Ureter (tissue), 1 donor: Measurements from ENCODE around the gene ANAPC16. TPM values are rescaled to one million over a fixed set of nuclear protein-coding genes. Genes with fewer than 3 reads are reported as not detected.
"Not testable (repeated sequence)": the region's sequence is repeated elsewhere in the genome, so short reads cannot be mapped to it uniquely, and the experiment has no call there.

Experiments
- DNase-seq: peaks from one replicate; pipeline ENCODE4 v3.0.0-alpha.2; 2020; ENCODE audit warnings: low spot score
- total RNA-seq: library from RNA; stranded (reverse); gene quantifications from one replicate; pipeline ENCODE4 v1.2.4, GENCODE V29; 2023
- donor health status: DM: yes; HTN: yes; CAD: no.

Gene ANAPC16
- total RNA-seq, 1 donor from 2014 or later = 134 TPM

- peak; percentile 70 for DNase-seq
Measured at GRCh38 chr10:72243822-72244437, 28.1 kb downstream of the ANAPC16 start.

DNA sequence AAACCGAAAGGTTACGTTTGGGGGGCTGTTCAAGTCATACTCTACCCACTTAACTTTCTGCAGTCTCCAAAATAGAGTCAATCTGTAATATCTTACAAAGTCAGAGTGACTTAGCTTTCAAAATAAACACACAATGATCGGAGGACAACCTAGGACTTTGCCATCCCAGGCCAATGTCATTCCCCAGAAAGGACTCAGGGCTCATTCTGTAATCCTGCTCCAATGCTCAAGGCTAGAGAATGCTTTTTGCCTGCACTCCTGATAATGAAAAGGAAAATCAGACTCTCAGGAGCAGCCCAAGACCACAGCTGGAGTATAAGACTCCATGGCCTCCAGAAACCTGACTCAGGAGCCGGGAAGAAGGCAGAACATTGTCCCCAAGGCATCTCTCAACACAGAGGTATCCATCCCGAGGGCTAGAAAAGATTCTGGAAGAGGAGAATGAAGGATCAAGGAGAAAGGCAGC lies 28.8 kb downstream of the ANAPC16 start:
- DNase-seq = no peak

DNA sequence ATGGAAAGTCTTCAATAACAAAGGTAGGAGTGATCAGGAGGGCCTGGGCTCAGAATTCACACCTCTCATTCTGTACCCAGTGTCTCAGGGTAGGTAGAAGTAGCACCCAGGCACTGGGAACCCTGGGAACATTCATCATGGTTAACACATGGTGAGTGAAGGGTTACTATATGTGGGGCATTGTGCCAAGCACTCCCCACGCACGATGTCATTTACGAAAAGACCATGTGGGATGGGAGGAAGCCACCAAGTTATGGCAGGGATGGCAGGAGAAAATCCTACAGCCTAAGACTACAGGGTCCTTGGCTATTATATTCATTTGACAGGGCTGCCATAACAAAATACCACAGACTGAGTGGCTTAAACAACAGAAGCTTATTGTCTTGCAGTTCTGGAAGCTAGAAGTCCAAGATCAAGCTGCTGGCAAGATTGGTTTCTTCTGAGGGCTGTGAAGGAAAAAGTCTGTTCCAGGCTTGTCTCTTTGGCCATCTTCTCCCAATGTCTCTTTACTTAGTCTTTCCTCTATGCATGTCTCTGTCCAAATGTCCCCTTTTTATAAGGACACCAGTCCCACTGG lies 30.2 kb downstream of the ANAPC16 start:
- DNase-seq = no peak

DNA sequence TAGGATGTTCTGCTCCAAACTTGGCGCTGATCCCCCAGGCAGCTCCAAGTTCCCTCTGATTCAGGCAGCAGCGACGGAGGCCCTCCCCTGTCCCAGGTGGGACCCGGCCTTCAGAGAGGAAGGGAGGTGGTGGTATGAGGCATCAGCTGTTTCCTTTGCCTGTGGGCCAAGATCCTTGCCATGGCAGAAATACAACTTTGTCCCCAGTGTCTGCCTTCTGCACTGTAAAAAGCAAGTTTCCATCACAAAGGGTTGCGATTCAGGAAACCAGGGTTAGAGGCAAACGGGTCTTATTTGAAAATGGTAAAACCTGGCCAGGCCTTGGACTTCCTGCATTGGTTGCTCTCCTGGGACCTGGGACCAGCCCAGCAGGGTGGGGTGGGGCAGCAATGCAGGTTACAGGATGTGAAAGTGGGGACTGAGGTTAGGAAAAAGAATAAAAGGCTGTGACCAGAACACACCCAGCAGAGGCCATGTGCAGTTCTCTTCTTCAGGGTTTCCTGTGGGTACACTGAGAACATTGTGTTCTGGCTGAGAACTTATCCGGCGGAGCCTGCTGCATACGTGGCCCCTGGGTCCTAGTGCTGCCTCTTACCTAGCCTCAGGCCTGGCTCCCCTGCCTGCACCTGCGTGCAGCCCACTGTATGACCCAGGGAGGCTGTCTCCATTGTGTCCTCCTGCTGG lies 32.8 kb downstream of the ANAPC16 start:
- peak; percentile 89 for DNase-seq

DNA sequence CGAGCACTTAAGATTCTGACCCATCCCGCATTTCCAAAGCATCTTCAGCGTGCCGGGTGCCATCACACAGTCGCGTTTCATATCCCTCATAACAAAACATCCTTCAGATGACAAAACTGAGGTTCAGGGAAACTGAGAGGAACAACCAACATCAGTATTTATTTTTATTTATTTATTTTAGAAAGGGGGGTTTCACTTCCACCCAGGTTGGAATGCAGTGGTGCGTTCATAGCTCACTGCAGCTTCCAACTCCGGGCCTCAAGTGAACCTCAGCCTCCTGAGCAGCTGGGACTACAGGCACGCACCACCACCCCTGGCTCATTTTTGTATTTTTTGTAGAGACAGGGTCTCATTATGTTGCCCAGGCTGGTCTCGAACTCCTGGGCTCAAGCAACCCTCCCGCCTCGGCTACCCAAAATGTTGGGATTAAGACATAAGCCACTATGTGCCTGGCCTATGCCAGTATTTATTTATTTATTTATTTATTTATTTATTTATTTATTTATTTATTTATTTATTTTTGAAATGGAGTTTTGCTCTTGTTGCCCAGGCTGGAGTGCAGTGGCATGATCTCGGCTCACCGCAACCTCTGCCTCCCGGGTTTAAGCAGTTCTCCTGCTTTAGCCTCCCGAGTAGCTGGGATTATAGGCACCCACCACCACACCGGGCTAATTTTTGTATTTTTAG lies 33.5 kb downstream of the ANAPC16 start:
- not testable (repeated sequence) for DNase-seq

DNA sequence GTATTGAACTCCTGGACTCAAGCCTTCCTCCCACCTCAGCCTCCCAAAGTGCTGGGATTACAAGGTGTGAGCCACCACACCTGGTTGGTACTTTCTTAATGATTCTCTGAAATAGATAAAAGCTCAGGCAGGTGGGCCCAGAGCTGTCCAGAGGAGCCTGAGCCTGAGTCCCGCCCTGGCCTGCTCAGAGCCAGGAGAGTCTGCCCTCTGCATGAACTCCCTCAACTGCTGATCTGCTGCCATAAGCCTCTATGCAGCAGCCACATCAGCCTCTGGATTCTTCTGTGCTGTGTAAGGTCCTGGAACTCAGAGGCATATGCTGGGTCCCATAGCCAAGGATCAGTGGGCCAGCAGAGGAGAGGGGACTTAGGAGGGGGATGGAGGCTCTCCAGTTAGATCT lies 34.9 kb downstream of the ANAPC16 start:
- no peak for DNase-seq

GRCh38 chr10:72251635-72252034 lies 35.8 kb downstream of the ANAPC16 start:
- no peak for DNase-seq

GRCh38 chr10:72252972-72253371 lies 37.2 kb downstream of the ANAPC16 start:
- no peak for DNase-seq

GRCh38 chr10:72253578-72253977 lies 37.8 kb downstream of the ANAPC16 start:
- DNase-seq = no peak

DNA sequence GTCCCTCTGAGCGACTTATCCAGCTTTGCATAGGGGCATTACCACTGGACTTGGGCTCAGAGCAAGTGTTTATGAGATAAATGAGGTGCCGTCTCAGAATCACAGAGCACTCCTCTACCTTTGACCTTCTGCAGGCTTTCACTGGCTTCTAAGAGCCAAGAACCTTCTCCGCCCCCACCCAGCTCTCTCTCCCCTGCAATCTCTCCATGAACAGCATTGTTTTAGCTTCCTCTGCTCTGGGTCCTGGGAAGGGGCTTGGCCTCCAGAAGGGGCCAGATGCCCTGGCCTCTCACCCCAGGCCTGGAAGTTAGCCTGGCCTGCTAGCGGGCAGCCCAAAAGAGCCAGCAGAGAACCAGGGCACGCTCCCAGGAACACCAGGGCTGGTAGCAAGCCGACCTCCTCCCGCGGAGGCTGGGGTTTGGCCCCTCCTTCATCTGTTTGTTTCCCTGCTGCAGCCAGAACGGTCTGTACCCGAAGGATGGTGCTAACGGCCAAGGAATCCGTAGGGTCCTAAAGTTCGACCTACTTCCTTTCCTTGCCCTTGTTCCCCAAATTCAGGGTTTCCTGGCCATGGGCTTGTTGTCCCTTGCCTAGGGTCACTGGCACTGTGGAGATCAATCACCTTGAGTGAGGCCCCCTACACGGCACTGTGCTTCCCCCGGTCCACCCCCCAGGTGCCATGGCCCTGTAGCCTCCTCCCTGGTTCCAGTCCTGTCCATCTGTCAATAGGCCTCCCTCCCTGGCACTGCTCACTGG lies 39.2 kb downstream of the ANAPC16 start:
- DNase-seq = peak; percentile 91

DNA sequence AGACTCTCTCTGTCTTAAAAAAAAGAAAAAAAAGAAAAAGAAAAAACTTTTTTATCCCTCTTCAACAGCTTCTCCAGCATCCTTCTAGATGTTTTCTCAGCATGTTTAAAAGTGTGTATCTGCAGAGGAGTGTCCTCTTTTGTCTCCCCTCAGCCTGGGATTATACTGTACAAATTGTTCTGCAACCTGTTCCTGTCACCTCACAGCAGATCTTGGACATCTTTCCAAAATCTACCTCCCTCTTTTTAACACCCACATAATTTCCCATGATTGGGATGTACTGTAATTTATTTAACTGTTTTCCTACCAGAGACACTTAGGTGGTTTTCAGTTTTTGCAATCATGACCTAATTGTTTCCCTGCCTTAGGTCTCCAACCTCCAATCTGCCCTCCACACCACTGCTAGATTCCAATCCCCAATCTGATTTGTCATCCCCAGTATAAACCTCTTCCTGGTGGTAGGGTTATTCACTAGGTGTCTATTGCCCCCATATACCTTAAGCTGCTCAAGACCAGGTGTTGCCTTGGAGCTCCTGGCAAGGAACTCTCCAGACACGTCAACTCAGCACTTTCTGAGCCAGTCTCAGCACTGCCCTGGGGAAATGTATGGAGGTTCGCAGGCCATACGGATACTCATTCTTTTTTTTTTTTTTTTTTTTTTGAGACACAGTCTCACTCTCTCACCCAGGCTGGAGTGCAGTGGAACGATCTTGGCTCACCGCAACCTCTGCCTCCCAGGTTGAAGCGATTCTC lies 40.3 kb downstream of the ANAPC16 start:
- no peak for DNase-seq

- DNase-seq = no peak
Measured at GRCh38 chr10:72257051-72257892, 41.5 kb downstream of the ANAPC16 start.

DNA sequence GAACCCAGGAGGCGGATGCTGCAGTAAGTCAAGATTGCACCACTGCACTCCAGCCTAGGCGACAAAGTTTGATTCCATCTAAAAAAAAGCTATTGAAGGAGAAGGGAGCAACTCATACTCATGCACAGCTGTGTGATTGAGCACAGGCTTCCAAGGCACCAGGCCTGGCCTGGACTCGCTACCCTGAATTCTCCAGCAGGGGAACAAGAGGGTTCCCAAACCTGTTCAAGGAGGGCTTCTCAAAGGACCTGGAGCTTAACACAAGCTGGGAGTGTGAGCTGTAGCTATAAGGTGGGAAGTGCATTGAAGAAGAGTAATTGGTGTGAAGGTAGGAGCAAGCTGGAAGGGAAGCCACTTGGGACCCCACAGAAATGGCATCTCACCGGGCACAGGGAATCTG lies 42.8 kb downstream of the ANAPC16 start:
- no peak for DNase-seq

- no peak for DNase-seq
Measured at GRCh38 chr10:72259491-72260238, 43.9 kb downstream of the ANAPC16 start.

DNA sequence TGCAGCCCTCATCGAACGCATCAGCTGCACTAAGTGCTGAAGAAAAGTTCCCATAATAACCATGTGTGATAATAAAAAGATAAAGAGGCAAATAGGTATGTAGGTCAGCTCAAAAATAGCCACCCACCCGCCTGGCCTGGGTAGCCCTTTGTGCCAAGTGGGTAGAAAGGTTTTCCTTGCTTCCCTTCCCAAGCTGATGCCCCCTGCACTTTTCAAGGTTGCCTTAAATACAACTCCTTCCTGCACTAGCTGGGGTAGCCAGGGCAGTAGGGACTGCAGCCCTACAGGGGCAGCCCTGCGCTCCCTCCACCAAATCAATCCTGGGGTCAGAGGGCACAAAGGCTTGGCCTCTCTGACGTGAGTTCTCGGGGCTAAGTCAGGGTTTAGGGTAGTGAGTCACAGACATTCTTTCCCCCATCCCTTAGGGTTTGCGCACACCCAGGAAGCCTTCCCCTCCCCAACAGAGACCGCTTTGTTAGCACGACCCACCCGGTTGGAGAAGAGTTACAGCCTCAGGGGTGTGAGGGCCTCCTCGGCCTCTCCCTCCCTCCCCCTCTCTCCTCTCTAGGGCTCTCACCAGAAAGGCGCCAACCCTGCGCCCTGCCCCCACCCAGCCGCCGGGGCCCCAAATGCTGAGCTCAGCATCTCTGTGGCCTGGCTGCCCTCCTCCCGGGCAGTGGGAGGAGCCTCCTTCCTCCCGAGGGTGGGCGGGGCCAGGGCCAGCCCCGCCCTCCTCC lies 44.6 kb downstream of the ANAPC16 start:
- DNase-seq = peak; percentile 91

DNA sequence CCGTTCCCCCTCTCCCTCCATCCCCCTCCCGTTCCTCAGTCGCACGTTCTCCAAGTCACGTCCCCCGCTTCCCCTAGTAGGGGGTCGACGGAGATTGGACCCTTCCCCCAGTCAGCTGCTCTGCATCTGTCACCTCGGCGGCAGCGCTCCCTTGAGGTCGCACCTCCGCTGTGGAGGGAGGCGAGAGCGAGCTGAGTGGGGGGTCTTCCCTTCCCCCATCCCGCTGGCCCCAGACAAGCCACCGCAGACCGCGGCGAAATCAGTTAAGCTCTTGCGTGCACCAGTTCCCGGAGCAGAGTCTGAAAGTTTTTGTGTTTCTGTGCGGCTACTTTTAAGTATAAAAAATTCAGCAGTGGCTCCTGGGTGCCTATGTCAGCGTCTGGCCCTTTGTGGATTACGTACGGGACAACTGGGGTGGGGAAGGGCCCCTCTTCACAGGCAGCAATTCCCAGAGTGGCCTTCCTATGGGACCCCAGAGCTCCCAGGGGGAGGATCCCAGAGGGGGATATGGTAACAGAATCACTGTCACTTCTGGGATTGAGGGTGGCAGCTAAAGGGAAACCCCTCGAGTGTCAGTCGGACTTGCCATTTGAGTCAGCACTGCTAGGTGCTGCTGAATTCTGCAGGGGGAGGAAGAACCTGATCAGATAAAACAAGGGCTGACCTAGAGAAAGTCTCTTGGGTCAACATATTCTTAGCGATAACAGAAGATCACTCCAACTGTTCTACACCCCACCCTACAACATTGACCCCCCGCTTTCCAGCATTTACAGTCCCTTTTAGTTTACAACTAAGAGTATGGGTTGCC lies 45.4 kb downstream of the ANAPC16 start:
- DNase-seq = peak; percentile 51

DNA sequence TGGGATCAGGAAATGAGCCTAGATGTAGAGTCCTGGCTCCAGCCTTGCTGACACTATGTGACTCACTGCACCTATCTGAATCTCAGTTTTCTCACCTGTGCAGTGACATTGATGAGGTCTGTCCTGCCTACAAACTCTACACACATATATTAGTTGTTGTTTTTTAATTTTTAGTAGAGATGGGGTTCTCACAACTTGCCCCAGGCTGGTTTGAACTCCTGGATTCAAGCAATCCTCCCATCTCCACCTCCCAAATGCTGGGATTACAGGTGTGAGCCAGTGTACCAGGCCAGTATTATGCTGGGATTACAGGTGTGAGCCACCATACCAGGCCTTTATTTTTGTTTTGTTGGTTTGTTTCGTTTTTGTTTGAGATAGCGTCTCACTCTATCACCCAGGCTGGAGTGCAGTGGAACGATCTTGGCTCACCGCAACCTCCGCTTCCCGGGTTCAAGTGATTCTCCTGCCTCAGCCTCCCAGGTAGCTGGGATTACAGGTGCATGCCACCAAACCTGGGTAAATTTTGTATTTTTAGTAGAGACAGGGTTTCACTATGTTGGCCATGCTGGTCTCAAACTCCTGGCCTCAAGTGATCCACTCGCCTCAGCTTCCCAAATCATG lies 46.1 kb downstream of the ANAPC16 start:
- DNase-seq = no peak
